Measurements from ENCODE around the gene MINDY2. TPM values are rescaled to one million over a fixed set of nuclear protein-coding genes. Genes with fewer than 3 reads are reported as not detected.
"Not testable (repeated sequence)": the region's sequence is repeated elsewhere in the genome, so short reads cannot be mapped to it uniquely, and the experiment has no call there.

Gene MINDY2
- total RNA-seq, 1 donor, result 19.9 TPM

DNA sequence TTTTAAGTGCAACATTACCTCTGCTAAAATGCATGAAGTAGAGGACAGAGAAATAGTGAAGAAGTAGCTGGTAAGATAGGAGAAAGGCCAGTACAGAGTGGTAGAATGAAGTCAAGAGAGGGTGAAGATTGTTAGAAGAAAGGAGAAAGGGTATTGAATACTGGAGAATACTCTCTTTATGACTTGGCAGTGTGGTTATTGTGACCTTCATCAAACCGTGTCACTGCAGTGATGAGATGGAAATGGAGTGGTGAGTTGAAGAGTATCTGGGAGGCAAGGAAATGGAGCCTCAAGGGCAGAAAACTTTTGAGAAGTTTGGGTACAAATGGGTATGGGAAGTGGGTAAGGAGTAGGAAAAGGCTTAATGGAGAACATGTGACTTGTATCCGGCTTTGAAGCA lies 24.7 kb downstream of the MINDY2 start:
- Histone ChIP-seq H3K4me3 (ENCODE audit: insufficient read depth, low read length) (no peak overlapping the region), H3K79me2 (ENCODE audit: insufficient read depth, low read length) (peaks cover 3% of the 10 kb centered on the region), H2AFZ (ENCODE audit: low read length) (no peak overlapping the region), H3K27ac (ENCODE audit: low read depth, low read length) (no peak overlapping the region), H4K20me1 (ENCODE audit: insufficient read depth, low read length) (peaks cover 5% of the 10 kb centered on the region), H3K36me3 (ENCODE audit: insufficient read depth, low read length) (peaks cover 3% of the 10 kb centered on the region), H3K9me3 (ENCODE audit: low read depth, low read length) (no peaks in the 10 kb centered on the region), H3K4me1 (ENCODE audit: insufficient read depth, low read length) (no peaks in the 10 kb centered on the region), H3K27me3 (ENCODE audit: insufficient read depth, low read length) (no peaks in the 10 kb centered on the region), H3K4me2 (ENCODE audit: insufficient read depth, low read length) (no peak overlapping the region)
- TF ChIP-seq, protein P1, sequence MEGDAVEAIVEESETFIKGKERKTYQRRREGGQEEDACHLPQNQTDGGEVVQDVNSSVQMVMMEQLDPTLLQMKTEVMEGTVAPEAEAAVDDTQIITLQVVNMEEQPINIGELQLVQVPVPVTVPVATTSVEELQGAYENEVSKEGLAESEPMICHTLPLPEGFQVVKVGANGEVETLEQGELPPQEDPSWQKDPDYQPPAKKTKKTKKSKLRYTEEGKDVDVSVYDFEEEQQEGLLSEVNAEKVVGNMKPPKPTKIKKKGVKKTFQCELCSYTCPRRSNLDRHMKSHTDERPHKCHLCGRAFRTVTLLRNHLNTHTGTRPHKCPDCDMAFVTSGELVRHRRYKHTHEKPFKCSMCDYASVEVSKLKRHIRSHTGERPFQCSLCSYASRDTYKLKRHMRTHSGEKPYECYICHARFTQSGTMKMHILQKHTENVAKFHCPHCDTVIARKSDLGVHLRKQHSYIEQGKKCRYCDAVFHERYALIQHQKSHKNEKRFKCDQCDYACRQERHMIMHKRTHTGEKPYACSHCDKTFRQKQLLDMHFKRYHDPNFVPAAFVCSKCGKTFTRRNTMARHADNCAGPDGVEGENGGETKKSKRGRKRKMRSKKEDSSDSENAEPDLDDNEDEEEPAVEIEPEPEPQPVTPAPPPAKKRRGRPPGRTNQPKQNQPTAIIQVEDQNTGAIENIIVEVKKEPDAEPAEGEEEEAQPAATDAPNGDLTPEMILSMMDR (IDR thresholded peaks at IDR 0.05; ENCODE audit: extremely low read depth, low read depth, low read length), result no peak
- DNase-seq (ENCODE audit: insufficient read length, low spot score, missing footprints), result peak; percentile 15

DNA sequence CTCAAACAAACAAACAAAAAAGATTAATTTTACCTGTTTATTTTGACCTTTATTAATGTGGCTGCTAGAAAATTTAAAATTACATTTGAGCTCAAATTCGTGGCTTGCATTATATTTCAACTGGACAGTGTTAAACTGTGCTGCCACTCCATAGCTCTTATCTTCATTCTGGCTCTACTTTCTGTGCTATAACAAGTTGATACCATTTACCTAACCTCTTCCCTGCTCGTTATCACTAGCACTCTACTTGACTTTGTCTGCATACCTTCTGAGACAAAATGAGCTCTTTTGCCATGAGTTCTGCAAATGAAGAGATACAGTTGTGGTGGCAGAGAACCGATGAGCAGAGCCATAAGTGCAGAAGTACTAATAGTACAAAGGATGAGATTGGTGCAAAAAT lies 26.4 kb downstream of the MINDY2 start:
- H3K36me3 ChIP-seq (ENCODE audit: insufficient read depth, low read length), result peaks cover 3% of the 10 kb centered on the region
- peaks cover 3% of the 10 kb centered on the region for H3K79me2 ChIP-seq (ENCODE audit: insufficient read depth, low read length)
- H3K4me3 ChIP-seq (ENCODE audit: insufficient read depth, low read length), result no peak overlapping the region
- H3K27me3 ChIP-seq (ENCODE audit: insufficient read depth, low read length), result no peaks in the 10 kb centered on the region
- H3K4me2 ChIP-seq (ENCODE audit: insufficient read depth, low read length), result no peak overlapping the region
- no peaks in the 10 kb centered on the region for H3K9me3 ChIP-seq (ENCODE audit: low read depth, low read length)
- TF ChIP-seq, protein P1 (IDR thresholded peaks at IDR 0.05; ENCODE audit: extremely low read depth, low read depth, low read length), result no peak
- H4K20me1 ChIP-seq (ENCODE audit: insufficient read depth, low read length), result peaks cover 5% of the 10 kb centered on the region
- DNase-seq (ENCODE audit: insufficient read length, low spot score, missing footprints), result peak; percentile 59
- no peak overlapping the region for H3K27ac ChIP-seq (ENCODE audit: low read depth, low read length)
- no peak overlapping the region for H2AFZ ChIP-seq (ENCODE audit: low read length)
- H3K4me1 ChIP-seq (ENCODE audit: insufficient read depth, low read length), result no peaks in the 10 kb centered on the region

DNA sequence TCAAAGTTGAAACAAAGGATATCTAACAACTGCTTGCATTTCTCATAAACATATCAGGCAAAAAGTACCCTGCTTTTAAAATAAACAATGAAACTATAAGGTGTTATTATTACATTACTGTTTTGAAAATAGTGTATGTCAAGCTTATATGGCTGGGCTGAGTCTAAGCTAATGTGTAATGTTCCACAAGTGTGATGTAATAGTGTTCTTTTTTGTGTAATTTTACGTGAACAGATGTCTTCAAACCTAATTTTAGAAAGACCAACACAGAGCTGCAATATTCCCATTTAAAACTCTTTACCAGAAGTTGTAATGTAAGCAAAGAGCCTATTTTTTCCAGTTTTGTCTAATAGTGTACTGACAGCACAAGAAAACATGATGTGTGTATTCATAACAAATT lies 34.0 kb downstream of the MINDY2 start:
- H3K4me1 ChIP-seq (ENCODE audit: insufficient read depth, low read length), result no peaks in the 10 kb centered on the region
- H4K20me1 ChIP-seq (ENCODE audit: insufficient read depth, low read length), result no peaks in the 10 kb centered on the region
- no peak overlapping the region for H3K4me2 ChIP-seq (ENCODE audit: insufficient read depth, low read length)
- peaks cover 9% of the 10 kb centered on the region for H3K36me3 ChIP-seq (ENCODE audit: insufficient read depth, low read length)
- no peak overlapping the region for H2AFZ ChIP-seq (ENCODE audit: low read length)
- TF ChIP-seq, protein P1 (IDR thresholded peaks at IDR 0.05; ENCODE audit: extremely low read depth, low read depth, low read length), result no peak
- DNase-seq (ENCODE audit: insufficient read length, low spot score, missing footprints), result no peak
- no peaks in the 10 kb centered on the region for H3K9me3 ChIP-seq (ENCODE audit: low read depth, low read length)
- H3K4me3 ChIP-seq (ENCODE audit: insufficient read depth, low read length), result no peak overlapping the region
- H3K79me2 ChIP-seq (ENCODE audit: insufficient read depth, low read length), result no peaks in the 10 kb centered on the region
- no peak overlapping the region for H3K27ac ChIP-seq (ENCODE audit: low read depth, low read length)
- no peaks in the 10 kb centered on the region for H3K27me3 ChIP-seq (ENCODE audit: insufficient read depth, low read length)

DNA sequence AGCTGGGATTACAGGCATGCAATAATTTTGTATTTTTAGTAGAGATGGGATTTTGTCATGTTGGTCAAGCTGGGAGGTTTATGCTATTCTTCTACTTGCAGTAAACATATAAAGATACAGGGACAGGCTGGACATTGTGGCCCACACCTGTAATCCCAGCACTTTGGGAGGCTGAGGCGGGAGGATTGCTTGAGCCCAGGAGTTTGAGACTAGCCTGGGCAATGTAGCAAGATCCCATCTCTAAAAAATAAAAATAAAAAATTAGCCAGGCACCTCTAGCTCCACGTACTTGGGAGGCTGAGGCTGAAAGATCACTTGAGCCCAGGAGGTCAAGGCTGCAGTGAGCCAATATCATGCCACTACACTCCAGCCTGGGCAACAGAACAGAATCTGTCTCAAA lies 52.2 kb downstream of the MINDY2 start:
- not testable (repeated sequence) for H4K20me1 ChIP-seq (ENCODE audit: insufficient read depth, low read length); DNase-seq (ENCODE audit: insufficient read length, low spot score, missing footprints); H3K9me3 ChIP-seq (ENCODE audit: low read depth, low read length); H3K4me3 ChIP-seq (ENCODE audit: insufficient read depth, low read length); H3K4me1 ChIP-seq (ENCODE audit: insufficient read depth, low read length); H3K79me2 ChIP-seq (ENCODE audit: insufficient read depth, low read length); H3K36me3 ChIP-seq (ENCODE audit: insufficient read depth, low read length); H3K27ac ChIP-seq (ENCODE audit: low read depth, low read length); H3K4me2 ChIP-seq (ENCODE audit: insufficient read depth, low read length); H2AFZ ChIP-seq (ENCODE audit: low read length); H3K27me3 ChIP-seq (ENCODE audit: insufficient read depth, low read length)
